ENCODE results near the gene TOMT. TPM values are rescaled to one million over a fixed set of nuclear protein-coding genes. Genes with fewer than 3 reads are reported as not detected.
"Not testable (repeated sequence)": the region's sequence is repeated elsewhere in the genome, so short reads cannot be mapped to it uniquely, and the experiment has no call there.

TOMT gene
- polyA plus RNA-seq, 5 donors: not detected

DNA sequence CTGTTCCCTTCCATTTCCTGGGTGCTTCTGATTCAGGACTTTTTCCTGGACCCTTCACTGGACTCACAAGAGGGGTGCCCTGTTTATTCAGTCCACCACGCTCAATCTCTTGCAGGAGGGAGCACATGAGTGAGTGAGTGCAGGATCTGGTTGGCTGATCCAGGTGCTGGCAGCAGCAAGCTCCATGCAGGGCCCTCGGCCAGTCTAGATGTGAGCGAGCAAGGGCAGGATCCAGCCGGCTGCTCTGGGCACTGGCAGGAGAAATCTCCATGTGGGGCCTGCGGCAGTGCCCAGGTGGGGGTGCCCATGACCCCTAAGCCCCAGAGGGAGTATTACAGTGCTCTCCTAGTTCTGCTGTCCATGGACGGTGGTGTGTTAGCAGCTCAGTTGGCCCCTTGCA is 18.3 kb downstream of the TOMT start:
- no peak for DNase-seq

DNA sequence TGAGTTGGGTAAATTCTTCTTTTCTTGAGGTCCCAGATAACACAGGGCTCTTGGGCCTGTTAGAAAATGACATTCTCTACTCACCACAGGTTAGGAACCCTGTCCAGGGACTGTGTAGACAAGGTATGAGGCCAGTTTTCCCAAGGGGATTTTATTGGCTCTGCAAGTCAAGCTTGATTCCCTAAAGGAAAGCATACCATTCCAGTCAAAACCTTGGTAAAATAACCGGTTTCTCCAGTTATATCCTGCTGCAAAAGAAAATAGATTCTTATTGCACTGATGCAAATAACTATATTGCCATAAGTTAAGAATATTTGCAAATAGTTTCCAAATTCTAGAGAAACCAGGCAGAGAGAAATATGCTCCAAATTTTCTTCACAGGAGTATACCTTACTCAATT is 20.2 kb downstream of the TOMT start:
- no peak for DNase-seq

DNA sequence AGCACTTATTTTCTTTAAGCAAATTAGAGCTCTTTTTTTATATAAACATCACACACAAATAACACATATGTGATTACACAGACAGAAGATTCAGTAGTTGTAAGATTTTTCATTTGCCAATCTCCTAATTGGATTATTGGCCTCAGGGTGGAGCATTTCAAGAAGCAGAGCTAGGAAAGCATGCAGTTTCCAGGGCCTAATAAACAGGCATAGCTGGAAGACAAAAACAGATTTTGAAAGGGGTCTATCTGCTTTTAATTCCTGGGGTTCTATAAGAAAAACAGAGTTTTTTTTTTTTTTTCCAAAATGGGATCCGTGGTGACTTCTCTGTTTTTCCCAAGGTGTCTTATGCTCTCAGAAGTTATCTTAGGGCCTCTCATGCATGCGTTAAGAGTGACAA is 22.2 kb downstream of the TOMT start:
- no peak for DNase-seq

DNA sequence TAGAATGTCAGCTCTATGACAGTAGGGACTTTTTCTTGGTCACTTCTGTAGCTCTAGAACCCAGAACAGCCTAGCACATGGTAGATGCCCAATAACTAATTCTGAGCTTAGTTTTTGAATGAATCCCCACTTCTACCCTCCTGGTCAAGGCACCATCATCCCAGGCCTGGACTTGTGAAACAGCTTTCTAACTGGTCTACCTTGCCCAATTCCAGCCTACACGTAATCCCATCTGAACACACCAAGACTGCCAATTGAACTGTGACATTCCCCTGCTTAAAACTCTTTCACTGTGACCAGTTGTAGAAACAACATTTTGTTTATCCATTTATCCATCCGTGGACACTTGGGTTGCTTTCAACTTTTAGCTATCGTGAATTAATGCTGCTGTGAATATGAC is 23.7 kb downstream of the TOMT start:
- DNase-seq: no peak

DNA sequence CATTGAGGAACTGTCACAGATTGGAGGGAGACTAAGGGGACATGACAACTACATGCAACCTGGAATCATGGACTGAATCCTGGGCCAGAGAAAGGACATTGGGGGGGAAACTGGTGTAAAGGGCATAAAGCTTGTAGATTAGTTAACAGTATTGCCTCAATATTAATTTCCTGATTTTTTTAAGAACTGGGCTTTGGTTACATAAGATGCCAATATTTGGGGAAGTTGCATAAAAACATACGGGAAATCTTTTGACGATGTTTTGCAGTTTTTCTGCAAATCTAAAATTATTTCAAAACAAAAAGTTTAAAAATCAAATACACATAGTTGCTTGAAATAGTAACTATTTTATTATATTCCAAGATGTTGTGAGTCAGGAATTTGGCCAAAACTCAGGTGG is 26.9 kb downstream of the TOMT start:
- no peak for DNase-seq

DNA sequence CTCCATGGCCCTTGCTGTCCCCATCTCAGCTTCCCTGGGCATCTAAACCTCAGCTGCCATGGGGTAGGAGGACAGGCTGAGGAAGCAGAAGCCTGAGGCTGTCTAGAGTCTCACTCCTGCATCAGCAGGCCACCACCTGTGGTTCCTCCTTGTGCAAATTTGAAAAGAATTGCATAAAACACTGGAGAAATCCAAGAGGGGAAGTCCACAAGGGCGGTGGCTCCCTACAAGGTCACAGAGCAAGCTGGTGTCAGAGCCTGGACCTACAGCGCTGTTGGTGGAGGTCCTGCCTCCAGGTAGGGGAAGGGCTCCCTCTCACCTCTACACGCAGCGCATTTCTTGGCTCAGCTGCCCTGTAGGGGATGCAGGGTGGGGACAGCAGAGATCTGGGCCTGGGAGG is 29.7 kb downstream of the TOMT start, which contains the start of gene FOLR3:
FOLR3 (plus strand) TSS at position 253 of the 400 bp plus-strand sequence. CDS start 228 bp downstream, outside the sequence.
- DNase-seq: not testable (repeated sequence)

DNA sequence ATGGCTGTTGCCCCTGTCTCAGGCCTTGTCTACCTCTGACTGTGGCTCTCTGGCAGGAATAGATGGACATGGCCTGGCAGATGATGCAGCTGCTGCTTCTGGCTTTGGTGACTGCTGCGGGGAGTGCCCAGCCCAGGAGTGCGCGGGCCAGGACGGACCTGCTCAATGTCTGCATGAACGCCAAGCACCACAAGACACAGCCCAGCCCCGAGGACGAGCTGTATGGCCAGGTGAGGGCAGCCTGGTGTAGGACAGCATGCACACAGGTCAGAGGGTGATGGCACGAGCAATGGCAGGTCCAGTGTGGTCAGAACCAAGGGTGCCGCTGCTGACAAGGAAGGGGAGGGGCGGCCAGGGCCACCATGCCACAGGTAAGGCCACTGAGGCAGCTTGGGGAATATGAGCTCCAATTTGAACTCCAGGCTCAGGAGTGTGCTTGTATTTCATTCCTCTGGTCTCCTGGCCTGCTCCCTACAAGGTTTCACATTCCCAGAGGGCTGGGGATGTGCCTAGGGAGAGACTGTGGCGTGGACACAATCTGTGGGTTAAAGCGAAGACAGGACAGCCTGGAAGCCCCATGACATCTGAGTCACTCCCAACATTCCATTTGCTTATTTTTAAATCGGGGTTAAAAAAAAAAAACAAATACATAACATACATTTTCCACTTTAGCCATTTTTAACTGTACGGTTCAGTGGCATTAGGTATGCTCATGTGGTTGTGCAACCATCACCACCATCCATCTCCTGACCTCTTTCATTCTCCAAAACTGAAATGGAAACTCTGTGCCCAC is 30.4 kb downstream of the TOMT start:
- DNase-seq: no peak

DNA sequence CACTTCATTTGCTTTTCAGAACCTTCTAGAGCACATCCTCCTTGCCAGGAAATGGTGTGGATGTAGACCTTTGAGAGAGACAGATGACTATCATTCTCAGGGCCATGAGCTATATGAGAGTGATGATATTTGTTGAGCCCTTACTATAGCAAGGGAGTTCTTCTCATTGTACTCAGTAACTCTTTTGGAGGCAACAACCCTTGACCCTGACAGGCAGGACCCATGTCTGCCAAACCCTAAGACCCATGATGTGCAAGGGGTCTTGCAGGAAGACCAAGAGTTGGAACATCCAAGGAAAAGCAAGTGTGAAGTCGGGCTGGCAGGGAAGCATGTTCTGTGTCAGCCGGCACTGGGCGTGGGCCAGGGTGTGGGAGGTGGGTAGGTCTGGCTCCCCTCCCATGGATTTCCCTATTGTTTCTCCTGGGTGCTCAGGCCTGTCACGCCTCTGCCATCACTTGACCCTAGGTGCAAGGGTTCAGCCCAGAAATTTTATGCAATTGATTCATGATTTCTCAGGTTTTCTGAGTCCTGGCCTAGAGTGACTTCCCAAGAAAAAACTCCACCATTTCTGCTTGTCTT is 31.0 kb downstream of the TOMT start:
- no peak for DNase-seq

DNA sequence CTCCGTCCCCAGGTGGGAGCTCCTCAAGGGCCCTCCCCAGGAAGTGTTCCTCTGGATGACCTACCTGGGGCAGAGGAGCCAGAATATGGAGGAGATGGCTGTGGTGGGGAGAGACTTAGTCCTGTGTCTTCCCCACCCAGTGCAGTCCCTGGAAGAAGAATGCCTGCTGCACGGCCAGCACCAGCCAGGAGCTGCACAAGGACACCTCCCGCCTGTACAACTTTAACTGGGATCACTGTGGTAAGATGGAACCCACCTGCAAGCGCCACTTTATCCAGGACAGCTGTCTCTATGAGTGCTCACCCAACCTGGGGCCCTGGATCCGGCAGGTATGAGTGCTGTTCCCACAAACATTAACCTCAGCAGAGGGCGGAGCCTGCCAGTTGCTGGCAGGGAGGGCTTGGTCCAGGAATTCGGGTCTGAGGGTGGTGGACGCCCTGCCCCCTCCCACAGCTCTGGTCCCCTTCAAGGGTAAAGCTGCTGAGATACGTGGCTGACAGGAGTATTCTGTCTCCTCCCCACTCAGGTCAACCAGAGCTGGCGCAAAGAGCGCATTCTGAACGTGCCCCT is 33.2 kb downstream of the TOMT start:
- DNase-seq: peak in 1 of 2 donors; percentile 10

DNA sequence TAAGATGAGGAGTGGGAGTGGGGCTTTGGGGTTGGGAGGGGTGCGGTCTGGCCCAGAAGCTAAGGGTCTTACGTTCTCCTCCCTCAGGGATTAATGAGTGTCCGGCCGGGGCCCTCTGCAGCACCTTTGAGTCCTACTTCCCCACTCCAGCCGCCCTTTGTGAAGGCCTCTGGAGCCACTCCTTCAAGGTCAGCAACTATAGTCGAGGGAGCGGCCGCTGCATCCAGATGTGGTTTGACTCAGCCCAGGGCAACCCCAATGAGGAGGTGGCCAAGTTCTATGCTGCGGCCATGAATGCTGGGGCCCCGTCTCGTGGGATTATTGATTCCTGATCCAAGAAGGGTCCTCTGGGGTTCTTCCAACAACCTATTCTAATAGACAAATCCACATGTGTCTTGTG is 33.8 kb downstream of the TOMT start:
- DNase-seq: no peak

DNA sequence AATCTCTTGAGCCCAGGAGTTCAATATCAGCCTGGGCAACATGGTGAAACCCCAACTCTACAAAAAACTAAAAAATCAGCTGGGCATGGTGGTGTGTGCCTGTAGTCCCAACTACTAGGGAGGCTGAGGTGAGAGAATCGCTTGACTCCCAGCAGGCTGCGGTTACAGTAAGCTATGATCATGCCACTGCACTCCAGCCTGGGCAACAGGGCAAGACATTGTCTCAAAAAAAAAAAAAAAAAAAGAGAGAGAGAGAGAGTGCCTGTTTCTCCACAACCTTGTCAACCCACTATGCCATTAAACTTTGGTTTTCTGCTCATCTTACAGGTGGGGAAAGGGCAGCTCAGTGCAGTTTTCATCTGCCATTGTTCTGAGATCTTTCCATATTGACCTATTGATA is 34.9 kb downstream of the TOMT start:
- DNase-seq: no peak

DNA sequence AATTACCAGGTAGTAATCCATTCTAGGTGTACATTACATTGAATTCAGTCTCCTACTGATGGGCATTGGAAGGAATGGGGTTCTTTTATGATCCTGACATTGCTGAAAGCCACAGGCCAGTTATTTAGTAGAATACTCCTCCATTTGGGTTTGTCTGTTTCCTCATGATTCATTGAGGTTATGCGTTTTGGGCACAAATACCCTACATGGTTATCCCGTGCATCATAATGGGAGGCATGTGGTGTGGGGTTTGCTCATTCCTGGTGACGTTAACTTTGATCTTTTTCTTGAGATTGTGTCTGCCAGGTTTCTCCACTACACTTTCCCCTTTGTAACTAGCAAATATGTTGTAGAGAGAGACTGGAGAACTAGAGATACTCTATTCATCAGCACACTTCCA is 35.3 kb downstream of the TOMT start:
- no peak for DNase-seq

DNA sequence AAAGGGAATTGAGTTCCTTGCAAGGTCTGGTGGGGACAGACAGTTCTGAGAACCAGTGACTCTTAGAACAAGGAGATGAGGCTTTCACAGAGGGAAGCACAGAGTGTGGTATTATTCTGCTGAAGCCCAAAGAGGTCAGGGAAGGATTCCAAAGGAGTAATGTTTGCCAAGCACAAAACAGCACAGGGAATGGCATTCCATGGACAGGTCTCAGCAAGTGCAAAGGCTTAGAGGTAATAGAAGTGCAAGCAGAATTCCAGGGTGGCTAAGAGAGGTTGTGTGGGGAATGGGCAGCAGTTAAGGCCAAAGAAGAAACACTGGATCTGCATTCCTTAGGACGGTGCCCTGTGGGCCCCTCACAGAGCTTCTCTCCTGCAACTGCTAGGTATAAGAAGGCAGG is 36.4 kb downstream of the TOMT start:
- not testable (repeated sequence) for DNase-seq

DNA sequence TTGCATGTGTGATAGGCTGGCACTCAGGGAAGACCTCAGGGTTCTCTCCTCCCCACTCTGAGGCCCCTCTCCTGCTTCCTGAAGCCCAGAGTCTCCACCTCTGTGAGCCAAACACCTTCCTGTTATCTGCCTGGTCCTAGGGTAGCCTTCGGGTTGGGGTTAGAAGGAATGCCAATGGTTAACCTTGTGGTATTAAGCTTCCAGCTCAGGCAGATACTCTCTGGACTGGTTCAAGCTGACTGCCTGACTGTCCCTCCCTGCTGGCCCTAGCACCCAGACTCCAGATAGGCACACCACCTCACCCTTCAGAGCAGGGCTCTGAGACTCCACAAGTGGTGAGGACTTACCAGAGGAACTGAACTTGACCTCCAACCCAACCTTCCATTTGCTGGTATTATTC is 36.8 kb downstream of the TOMT start:
- not testable (repeated sequence) for DNase-seq

DNA sequence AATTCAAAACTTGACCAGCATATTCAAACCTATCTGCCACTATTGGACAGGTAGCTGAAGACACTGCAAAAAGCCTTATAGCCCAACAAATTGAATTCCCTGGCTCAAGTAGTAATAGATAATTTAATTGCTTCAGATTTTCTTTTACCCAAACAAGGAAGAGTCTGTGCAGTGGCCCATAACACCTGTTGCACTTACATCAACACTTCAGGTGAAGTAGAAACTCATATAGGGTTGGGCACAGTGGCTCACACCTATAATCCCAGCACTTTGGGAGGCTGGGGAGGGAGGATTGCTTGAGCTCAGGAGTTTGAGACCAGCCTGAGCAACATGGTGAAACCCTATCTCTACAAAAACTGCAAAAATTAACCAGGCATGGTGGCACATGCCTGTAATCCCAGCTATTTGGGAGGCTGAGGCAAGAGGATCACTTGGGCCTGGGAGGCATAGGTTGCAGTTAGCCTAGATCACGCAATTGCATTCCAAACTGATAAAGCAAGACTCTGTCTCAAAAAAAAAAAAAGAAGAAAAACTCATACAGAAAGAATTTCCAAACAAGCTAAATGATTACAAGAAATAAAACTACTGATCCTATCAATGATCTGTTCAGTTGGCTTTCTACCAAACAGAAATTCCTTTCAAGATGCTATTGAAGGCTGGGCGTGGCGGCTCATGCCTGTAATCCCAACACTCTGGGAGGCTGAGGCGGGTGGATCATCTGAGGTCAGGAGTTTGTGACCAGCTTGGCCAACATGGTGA is 39.3 kb downstream of the TOMT start:
- no peak for DNase-seq

DNA sequence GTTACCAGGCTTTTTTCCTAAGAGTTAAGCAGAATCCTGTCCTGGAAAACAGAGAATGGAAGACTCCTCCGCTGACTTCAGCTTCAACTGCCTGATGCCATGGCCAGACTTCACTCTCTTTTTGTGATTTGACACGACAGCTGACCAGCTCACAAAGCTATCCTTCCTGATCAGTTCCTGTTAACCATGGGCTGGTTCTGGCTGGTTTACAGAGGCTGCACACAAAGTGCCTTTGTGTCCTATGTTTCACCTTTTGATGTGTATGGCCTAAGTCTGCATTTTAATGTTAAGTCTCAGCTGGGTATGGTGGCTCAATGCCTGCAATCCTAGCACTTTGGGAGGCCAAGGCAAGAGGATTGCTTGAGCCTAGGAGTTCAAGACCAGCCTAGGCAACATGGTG is 40.9 kb downstream of the TOMT start:
- DNase-seq: no peak

DNA sequence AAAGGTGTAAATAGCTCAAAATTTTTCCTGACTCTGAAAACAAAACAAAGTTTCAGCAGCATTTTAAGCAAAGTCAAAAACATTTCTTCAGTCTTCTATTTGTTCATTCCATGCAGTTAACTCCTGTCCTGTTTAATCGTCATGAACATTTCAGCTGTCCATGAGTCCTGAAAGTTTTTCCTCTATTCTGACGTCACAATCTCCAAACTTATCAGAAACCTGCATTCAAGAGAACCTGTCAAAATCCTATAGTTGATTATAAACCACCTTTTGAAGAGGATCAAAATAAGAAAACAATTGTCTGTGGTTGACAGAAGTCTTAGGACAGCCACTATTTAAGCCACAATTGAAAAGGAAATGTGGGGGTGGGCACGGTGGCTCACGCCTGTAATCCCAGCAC is 45.2 kb downstream of the TOMT start:
- no peak for DNase-seq

DNA sequence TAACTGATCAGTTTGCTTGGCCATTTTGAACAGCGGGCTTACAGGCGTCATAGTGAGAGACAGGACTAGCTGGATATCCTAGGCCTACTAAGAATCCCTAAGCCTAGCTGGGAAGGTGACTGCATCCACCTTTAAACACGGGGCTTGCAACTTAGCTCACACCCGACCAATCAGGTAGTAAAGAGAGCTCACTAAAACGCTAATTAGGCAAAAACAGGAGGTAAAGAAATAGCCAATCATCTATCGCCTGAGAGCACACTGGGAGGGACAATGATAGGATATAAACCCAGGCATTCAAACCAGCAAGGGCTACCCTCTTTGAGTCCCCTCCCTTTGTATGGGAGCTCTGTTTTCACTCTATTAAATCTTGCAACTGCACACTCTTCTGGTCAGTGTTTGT is 48.1 kb downstream of the TOMT start:
- not testable (repeated sequence) for DNase-seq

DNA sequence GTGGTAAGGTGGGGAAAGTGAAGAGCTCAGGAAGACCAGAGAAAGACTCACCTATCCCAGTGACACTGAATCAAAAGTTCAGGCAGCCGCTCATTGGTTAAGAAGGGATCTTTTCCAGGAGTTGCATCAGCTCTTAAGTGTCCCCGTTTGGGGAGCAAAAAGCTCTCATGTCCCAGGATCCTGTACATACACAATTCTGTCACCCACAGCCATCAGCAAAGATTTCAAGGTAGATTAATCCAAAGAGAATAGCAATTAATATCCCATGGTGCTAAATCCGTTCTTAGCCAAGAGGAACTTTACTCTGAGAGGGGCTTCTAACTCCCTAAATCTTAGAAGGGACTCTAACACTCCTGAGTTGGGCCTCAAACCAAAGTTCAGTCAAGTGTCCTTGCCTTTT is 49.1 kb downstream of the TOMT start:
- DNase-seq: no peak

DNA sequence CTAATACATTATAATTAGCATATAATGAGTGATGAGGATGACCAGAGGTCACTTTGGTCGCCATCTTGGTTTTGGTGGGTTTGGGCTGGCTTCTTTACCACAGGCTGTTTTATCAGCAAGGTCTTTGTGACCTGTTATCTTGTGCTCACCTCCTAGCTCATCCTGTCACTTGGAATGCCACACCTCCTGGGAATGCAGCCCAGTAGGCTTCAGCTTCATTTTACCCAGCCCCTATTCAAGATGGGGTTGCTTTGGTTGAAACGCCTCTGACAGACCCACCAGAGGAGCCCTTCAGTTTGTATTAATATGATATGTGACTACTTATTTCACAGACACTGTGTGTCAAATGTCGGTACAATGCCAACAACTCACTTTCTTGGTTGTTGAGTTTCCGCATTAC is 50.0 kb downstream of the TOMT start:
- no peak for DNase-seq

DNA sequence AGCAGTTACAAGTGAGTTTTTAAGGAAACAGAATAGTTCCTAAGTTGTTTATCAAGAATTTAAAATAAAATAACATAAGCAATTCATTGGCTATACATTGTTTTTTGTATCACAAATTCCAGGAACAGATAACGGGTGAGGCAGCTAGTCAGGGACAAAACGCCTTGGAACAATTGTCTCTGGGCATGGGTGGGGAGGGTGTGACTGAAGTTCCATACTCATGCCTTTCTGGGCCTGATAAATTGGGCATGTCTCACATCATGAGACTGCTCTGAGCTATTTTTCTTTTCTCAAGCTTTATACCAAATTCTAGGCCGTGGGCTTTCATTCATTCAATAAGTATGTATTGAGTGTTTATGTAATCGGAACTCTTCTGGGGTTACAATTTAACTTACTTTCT is 51.4 kb downstream of the TOMT start:
- DNase-seq: no peak
